Esophagus (tissue), 2 donors: ENCODE results near the gene MICAL1. TPM values are rescaled to one million over a fixed set of nuclear protein-coding genes. Genes with fewer than 3 reads are reported as not detected.

ENCODE experiments used
- H3K27ac ChIP-seq, 2 donors: one replicate each; pipeline ENCODE4 v1.5.1; 2013; ENCODE audit warnings: low read depth in 2 of 2, mild to moderate bottlenecking in 2 of 2, inconsistent platforms in 1 of 2, low read length in 1 of 2, moderate library complexity in 1 of 2
- H3K27me3 ChIP-seq, 2 donors: one replicate each; pipeline ENCODE4 v1.6.1; 2013; ENCODE audit warnings: low read length in 2 of 2, control low read depth in 1 of 2, mild to moderate bottlenecking in 1 of 2; ENCODE audit not compliant: insufficient read depth in 2 of 2, control insufficient read depth in 1 of 2
- H3K36me3 ChIP-seq, 2 donors: one replicate each; pipeline ENCODE4 v1.6.1; 2013; ENCODE audit warnings: low read length in 1 of 2; ENCODE audit not compliant: control insufficient read depth in 2 of 2, insufficient read depth in 2 of 2
- H3K4me1 ChIP-seq, 2 donors: one replicate each; pipeline ENCODE4 v1.6.1; 2013; ENCODE audit warnings: low read length in 1 of 2; ENCODE audit not compliant: control insufficient read depth in 2 of 2, insufficient read depth in 2 of 2
- H3K4me3 ChIP-seq, 2 donors: one replicate each; pipeline ENCODE4 v1.5.1; 2013; ENCODE audit warnings: low read length in 2 of 2, mild to moderate bottlenecking in 2 of 2, low read depth in 1 of 2, moderate library complexity in 1 of 2
- H3K9me3 ChIP-seq, 2 donors: one replicate each; pipeline ENCODE4 v1.6.1; 2013; ENCODE audit warnings: mild to moderate bottlenecking in 2 of 2, low read depth in 1 of 2, low read length in 1 of 2, moderate library complexity in 1 of 2; ENCODE audit not compliant: control insufficient read depth in 2 of 2, insufficient read depth in 1 of 2
- WGBS, 2 donors: extraction: QIAGEN DNeasy Blood & Tissue Kit; methylation state at CpG; one replicate each; pipeline ENCODE4 v1.1.7; 2013; 5-methylcytosine and 5-hydroxymethylcytosine counted together
- polyA plus RNA-seq, 2 donors: library from polyadenylated mRNA; stranded (reverse); fragments of 200-250 nt; gene quantifications; one replicate each; pipeline ENCODE4 v1.2.3, GENCODE V29; 2013
- donor health status: healthy with polysubstance abuse.
- donor health status: Bipolar disorder and iron deficiency.

MICAL1 gene
- polyA plus RNA-seq, 2 donors: 17.6 to 18.2 TPM

- H3K36me3 ChIP-seq: no peaks in the 10 kb centered on the region
- H3K9me3 ChIP-seq: no peaks in the 10 kb centered on the region
- H3K27me3 ChIP-seq: no peaks in the 10 kb centered on the region
- WGBS, 2 donors: 94 to 95% methylated on average over 4 of the region's 4 CpGs
- H3K27ac ChIP-seq: no peak overlapping the region
- no peaks in the 10 kb centered on the region for H3K4me1 ChIP-seq
- no peak overlapping the region for H3K4me3 ChIP-seq
These were observed 37.9 kb downstream of the MICAL1 start for GRCh38 chr6:109417646-109418045.

DNA sequence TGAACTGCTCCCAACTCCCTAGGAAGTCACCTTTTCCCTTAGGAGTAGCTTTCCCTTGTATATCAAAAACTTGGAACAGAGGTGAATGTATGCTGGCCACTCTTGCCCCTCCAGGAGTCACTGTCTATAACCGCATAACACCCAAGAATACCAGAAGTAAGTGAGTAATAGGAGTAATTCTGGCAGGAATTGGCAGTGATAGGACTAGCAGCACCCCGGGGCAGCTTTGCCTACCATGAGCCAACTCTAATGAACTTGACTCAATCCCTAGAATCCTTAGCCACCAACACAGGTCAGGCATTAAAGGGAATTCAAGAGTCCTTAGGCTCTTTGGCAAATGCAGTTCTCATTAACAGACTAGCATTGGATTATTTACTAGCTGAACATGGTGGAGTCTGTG lies 44.5 kb downstream of the MICAL1 start:
- Histone ChIP-seq H3K9me3 (peaks cover 0 to 2% of the 10 kb centered on the region in 2 donors), H3K36me3 (no peaks in the 10 kb centered on the region), H3K4me1 (no peaks in the 10 kb centered on the region), H3K27ac (no peak overlapping the region), H3K27me3 (no peaks in the 10 kb centered on the region), H3K4me3 (no peak overlapping the region)
- 55 to 79% methylated on average over 2 of the region's 2 CpGs for WGBS, 2 donors

DNA sequence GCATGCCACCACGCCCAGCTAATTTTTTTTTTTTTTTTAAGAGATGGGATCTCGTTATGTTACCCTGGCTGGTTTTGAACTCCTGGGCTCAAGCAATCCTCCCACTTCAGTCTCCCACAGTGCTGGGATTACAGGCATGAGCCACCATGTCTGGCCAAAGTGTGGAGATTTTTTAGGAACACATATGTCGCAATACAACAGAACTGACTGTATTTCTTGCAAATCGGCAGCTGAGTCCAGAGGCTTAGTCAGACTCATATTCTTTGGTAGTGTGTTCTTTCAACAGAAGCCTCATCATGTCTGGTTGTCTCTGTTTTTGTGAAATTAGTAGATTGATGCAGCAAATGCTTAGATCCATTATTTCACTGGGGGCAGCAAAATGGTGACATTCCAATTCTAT lies 49.4 kb downstream of the MICAL1 start:
- Histone ChIP-seq H3K4me3 (no peak overlapping the region), H3K27me3 (no peaks in the 10 kb centered on the region), H3K9me3 (peaks cover 0 to 2% of the 10 kb centered on the region in 2 donors), H3K36me3 (no peaks in the 10 kb centered on the region), H3K4me1 (no peaks in the 10 kb centered on the region), H3K27ac (no peak overlapping the region)
- 77 to 82% methylated on average over 4 of the region's 4 CpGs for WGBS, 2 donors

DNA sequence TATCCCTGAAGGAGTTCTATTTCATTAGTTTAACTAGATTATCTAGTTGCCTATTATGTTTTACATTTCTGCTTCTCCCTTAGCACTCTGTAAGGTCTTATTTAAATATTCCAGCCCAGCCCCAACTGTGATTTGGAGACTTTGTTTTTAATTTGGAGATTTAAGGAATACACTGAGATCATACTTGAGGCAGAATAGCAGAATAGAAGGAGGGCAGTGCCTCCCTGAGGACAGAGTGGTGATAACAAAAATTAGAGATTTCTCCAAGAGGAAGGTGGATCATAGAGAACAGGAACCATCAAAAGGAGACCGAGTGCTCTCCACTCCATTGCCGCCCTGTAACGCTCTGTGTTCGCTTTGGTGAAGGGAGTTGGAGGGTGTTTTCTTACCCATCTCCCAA lies 58.6 kb downstream of the MICAL1 start:
- Histone ChIP-seq H3K36me3 (no peaks in the 10 kb centered on the region), H3K9me3 (no peaks in the 10 kb centered on the region), H3K27ac (no peak overlapping the region), H3K27me3 (no peaks in the 10 kb centered on the region), H3K4me3 (no peak overlapping the region), H3K4me1 (no peaks in the 10 kb centered on the region)
- 76 to 84% methylated on average over 4 of the region's 4 CpGs for WGBS, 2 donors

- H3K27me3 ChIP-seq: no peaks in the 10 kb centered on the region
- H3K27ac ChIP-seq: no peak overlapping the region
- no peaks in the 10 kb centered on the region for H3K9me3 ChIP-seq
- no peaks in the 10 kb centered on the region for H3K4me1 ChIP-seq
- H3K4me3 ChIP-seq: no peak overlapping the region
- no peaks in the 10 kb centered on the region for H3K36me3 ChIP-seq
- 90 to 94% methylated on average over 12 of the region's 12 CpGs for WGBS, 2 donors
These were observed 59.4 kb downstream of the MICAL1 start for GRCh38 chr6:109396046-109396718.

Other genes starting within 250 kb of the MICAL1 start
- gene CD164, start 73.3 kb downstream of the MICAL1 start, polyA plus RNA-seq: 10 to 100 TPM; 56.9 to 66.9 TPM
- under 1 TPM; 0.16 to 0.82 TPM for gene PPIL6, start 15.1 kb downstream of the MICAL1 start, polyA plus RNA-seq
- gene SMPD2, start 15.0 kb downstream of the MICAL1 start, polyA plus RNA-seq: 10 to 100 TPM; 22.9 to 25.5 TPM
- 1 to 10 TPM; 2.2 to 2.3 TPM for gene ZBTB24, start 27.4 kb upstream of the MICAL1 start, polyA plus RNA-seq
- 1 to 10 TPM; 2.4 to 3.0 TPM for gene AK9, start 235.4 kb upstream of the MICAL1 start, polyA plus RNA-seq
- 1 to 10 TPM; 5.2 to 6.6 TPM for gene FIG4, start 235.5 kb upstream of the MICAL1 start, polyA plus RNA-seq